ENCODE data around the gene ZNF780B. TPM values are rescaled to one million over a fixed set of nuclear protein-coding genes. Genes with fewer than 3 reads are reported as not detected.

The ZNF780B gene
- total RNA-seq, 1 donor from 2014 or later, result 15.6 TPM

- no peak for TF ChIP-seq CTCF (IDR thresholded peaks at IDR 0.05)
- no peaks in the 10 kb centered on the region for H3K27me3 ChIP-seq
- H3K36me3 ChIP-seq, result no peaks in the 10 kb centered on the region
- DNase-seq (ENCODE audit: low spot score in 2 of 2), result no peak
- H3K27ac ChIP-seq, result no peak overlapping the region
- intact Hi-C loops (cut with DNase I), result loop anchor here (10.0 kb wide), 1 partner anchor 459 kb away; the partner anchor contains the start of gene EID2B
- no peak overlapping the region for H3K4me3 ChIP-seq
- peaks cover 0 to 10% of the 10 kb centered on the region in 2 donors for H3K4me1 ChIP-seq
- H3K9me3 ChIP-seq, result peaks cover 0 to 4% of the 10 kb centered on the region in 2 donors
Observed at GRCh38 chr19:39993605-39994004, 62.4 kb downstream of the ZNF780B start.

GRCh38 chr19:39987596-39987995 is 68.4 kb downstream of the ZNF780B start:
- no peak overlapping the region for H3K4me3 ChIP-seq
- peaks cover 2 to 17% of the 10 kb centered on the region in 2 donors for H3K36me3 ChIP-seq
- intact Hi-C loops (cut with DNase I), result no loop called here
- H3K9me3 ChIP-seq, result peaks cover 0 to 30% of the 10 kb centered on the region in 2 donors
- DNase-seq (ENCODE audit: low spot score in 2 of 2), result no peak
- H3K4me1 ChIP-seq, result no peaks in the 10 kb centered on the region
- no peaks in the 10 kb centered on the region for H3K27me3 ChIP-seq
- H3K27ac ChIP-seq, result no peak overlapping the region
- TF ChIP-seq CTCF (IDR thresholded peaks at IDR 0.05), result no peak

GRCh38 chr19:39987167-39987566 is 68.9 kb downstream of the ZNF780B start:
- intact Hi-C loops (cut with DNase I), result no loop called here
- H3K27ac ChIP-seq, result no peak overlapping the region

GRCh38 chr19:39986643-39987042 is 69.4 kb downstream of the ZNF780B start:
- Histone ChIP-seq H3K4me1 (no peaks in the 10 kb centered on the region), H3K9me3 (peaks cover 0 to 30% of the 10 kb centered on the region in 2 donors), H3K27ac (no peak overlapping the region), H3K27me3 (no peaks in the 10 kb centered on the region), H3K4me3 (no peak overlapping the region), H3K36me3 (peaks cover 8 to 25% of the 10 kb centered on the region in 2 donors)
- TF ChIP-seq CTCF (IDR thresholded peaks at IDR 0.05), result no peak
- no peak for DNase-seq (ENCODE audit: low spot score in 2 of 2)
- intact Hi-C loops (cut with DNase I), result no loop called here

More at GRCh38 chr19:39987167-39987566, 68.9 kb downstream of the ZNF780B start:
- Histone ChIP-seq H3K27me3 (no peaks in the 10 kb centered on the region), H3K36me3 (peaks cover 4 to 21% of the 10 kb centered on the region in 2 donors), H3K4me1 (no peaks in the 10 kb centered on the region), H3K4me3 (no peak overlapping the region), H3K9me3 (peaks cover 0 to 30% of the 10 kb centered on the region in 2 donors)
- DNase-seq (ENCODE audit: low spot score in 2 of 2), result no peak
- TF ChIP-seq CTCF (IDR thresholded peaks at IDR 0.05), result no peak

GRCh38 chr19:39983695-39984300 is 72.2 kb downstream of the ZNF780B start:
- no peak for TF ChIP-seq CTCF (IDR thresholded peaks at IDR 0.05)
- intact Hi-C loops (cut with DNase I), result no loop called here
- Histone ChIP-seq H3K4me1 (peaks cover 0 to under 1% of the 10 kb centered on the region in 2 donors), H3K27ac (no peak overlapping the region), H3K27me3 (no peaks in the 10 kb centered on the region), H3K9me3 (peaks cover 0 to 30% of the 10 kb centered on the region in 2 donors), H3K4me3 (no peak overlapping the region), H3K36me3 (peaks cover 29 to 48% of the 10 kb centered on the region in 2 donors)
- no peak for DNase-seq (ENCODE audit: low spot score in 2 of 2)

Data from ascending aorta (tissue), 2 donors.